ENCODE results near the gene ATG5. TPM values are rescaled to one million over a fixed set of nuclear protein-coding genes. Genes with fewer than 3 reads are reported as not detected.
A peak's percentile ranks its signal among the peaks of the same experiment; 100 is the strongest.

The ATG5 gene
- total RNA-seq, 4 donors from 2014 or later, result 25.3 to 47.8 (median 35.2) TPM

DNA sequence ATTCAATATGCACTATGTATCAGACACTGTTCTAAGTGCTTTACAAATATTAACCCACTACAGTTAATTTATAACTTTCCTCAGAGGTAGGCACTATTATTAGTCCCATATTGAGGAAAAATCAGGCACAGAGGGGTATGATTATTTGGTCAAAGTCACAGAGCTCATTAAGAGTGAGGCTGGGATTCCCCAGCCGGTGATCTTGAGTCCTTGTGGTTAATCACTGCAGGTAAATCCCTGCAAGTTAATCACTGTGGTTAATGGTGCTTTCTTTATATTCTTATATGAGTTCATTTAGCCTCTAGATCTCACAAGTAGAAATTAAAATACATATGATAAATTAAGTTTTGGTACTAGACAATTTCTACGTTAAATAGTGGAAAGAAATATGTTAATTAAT, 44.2 kb upstream of the ATG5 start:
- no peak overlapping the region for H3K27ac ChIP-seq (replicated peaks in 1 of 4)
- DNase-seq (ENCODE audit: extremely low spot score), result no peak
- H3K9me3 ChIP-seq, result no peaks in the 10 kb centered on the region
- intact Hi-C loops (cut with DNase I), result no loop called here
- no peaks in the 10 kb centered on the region for H3K36me3 ChIP-seq
- WGBS, result 92% methylated on average over 2 of the region's 2 CpGs
- no peak for TF ChIP-seq POLR2A (IDR thresholded peaks at IDR 0.05; ENCODE audit: low read depth)
- no peak for TF ChIP-seq EP300 (IDR thresholded peaks at IDR 0.05)
- TF ChIP-seq, protein P1, sequence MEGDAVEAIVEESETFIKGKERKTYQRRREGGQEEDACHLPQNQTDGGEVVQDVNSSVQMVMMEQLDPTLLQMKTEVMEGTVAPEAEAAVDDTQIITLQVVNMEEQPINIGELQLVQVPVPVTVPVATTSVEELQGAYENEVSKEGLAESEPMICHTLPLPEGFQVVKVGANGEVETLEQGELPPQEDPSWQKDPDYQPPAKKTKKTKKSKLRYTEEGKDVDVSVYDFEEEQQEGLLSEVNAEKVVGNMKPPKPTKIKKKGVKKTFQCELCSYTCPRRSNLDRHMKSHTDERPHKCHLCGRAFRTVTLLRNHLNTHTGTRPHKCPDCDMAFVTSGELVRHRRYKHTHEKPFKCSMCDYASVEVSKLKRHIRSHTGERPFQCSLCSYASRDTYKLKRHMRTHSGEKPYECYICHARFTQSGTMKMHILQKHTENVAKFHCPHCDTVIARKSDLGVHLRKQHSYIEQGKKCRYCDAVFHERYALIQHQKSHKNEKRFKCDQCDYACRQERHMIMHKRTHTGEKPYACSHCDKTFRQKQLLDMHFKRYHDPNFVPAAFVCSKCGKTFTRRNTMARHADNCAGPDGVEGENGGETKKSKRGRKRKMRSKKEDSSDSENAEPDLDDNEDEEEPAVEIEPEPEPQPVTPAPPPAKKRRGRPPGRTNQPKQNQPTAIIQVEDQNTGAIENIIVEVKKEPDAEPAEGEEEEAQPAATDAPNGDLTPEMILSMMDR (IDR thresholded peaks at IDR 0.05), result no peak
- no peak for TF ChIP-seq POLR2AphosphoS5 (IDR thresholded peaks at IDR 0.05)
- no peak overlapping the region for H3K4me3 ChIP-seq
- no peaks in the 10 kb centered on the region for H3K4me1 ChIP-seq
- H3K27me3 ChIP-seq, result no peaks in the 10 kb centered on the region

DNA sequence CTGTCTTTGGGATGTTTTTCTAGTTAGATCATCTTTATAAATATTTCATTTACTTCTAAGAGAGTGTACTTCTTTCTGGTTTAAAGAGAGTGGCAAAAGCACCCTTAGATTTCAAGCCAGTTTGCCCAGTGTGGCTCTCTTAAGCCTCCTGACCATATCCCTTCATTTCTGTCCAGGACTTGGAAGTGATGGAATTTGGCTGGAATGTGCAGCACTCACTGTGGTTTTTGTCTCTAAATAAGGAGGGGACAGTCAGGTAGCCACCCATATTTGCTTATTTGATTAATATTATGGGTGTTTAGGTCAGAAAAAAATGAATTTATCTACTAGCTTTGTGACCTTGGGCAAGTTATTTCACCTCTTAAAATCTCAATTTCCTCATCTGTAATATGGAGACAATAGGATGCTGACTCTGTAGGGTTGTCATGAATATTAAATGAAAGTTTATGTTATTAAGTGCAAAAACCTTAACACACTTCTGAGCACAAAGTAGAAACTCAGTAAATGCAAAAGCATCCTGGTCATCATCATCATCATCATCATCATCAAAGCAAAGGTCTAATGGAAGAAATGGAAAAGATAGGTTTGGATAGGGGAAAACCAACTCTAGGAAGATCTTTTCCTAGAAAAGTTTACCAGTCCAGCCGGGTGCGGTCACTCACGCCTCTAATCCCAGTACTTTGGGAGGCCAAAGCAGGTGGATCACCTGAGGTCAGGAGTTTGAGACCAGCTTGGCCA, 38.0 kb upstream of the ATG5 start:
- Histone ChIP-seq H3K36me3 (no peaks in the 10 kb centered on the region), H3K9me3 (no peaks in the 10 kb centered on the region), H3K27ac (replicated peaks in 1 of 4) (no peak overlapping the region), H3K27me3 (peaks cover 11 to 38% (median 20%) of the 10 kb centered on the region in 4 donors), H3K4me3 (no peak overlapping the region), H3K4me1 (peaks cover 12 to 14% (median 14%) of the 10 kb centered on the region in 4 donors)
- intact Hi-C loops (cut with DNase I), result no loop called here
- 97% methylated on average over 3 of the region's 3 CpGs for WGBS
- no peak for TF ChIP-seq EP300 (IDR thresholded peaks at IDR 0.05)
- TF ChIP-seq, protein P1 (IDR thresholded peaks at IDR 0.05), result no peak
- no peak for TF ChIP-seq POLR2AphosphoS5 (IDR thresholded peaks at IDR 0.05)
- TF ChIP-seq POLR2A (IDR thresholded peaks at IDR 0.05; ENCODE audit: low read depth), result no peak
- no peak for DNase-seq (ENCODE audit: extremely low spot score)

DNA sequence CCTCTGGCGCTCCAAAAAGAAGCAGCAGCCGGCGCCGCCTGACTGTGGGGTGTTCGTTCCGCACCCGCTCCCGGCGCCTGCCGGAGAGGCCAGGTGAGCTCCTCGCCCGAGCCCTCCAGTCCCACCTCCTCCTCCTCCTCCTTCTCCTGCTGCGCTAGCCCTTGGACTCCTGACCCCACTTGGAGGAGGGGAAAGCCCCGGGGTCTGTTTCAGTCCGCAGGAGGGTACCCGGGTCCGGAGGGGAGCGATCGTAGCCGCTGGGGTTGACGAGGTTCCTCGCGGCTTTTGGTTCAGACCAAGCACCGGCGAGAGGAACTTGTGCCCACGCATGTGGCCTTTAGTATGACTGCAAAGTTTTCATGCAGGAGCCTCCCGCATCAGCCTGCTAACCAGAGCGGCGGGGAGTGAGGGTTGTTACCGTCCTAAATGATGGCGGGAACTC, 35.5 kb upstream of the ATG5 start:
- Histone ChIP-seq H3K27ac (replicated peaks in 1 of 4) (no peak overlapping the region), H3K36me3 (no peaks in the 10 kb centered on the region), H3K4me3 (peak overlapping the region; percentile 45 to 61 (median 52)), H3K9me3 (no peaks in the 10 kb centered on the region), H3K4me1 (peaks cover 12 to 14% (median 14%) of the 10 kb centered on the region in 4 donors), H3K27me3 (peaks cover 11 to 62% (median 22%) of the 10 kb centered on the region in 4 donors)
- TF ChIP-seq, protein P1 (IDR thresholded peaks at IDR 0.05), result no peak
- no peak for TF ChIP-seq EP300 (IDR thresholded peaks at IDR 0.05)
- TF ChIP-seq POLR2AphosphoS5 (IDR thresholded peaks at IDR 0.05), result no peak
- TF ChIP-seq POLR2A (IDR thresholded peaks at IDR 0.05; ENCODE audit: low read depth), result no peak
- 3% methylated on average over 31 of the region's 31 CpGs for WGBS
- intact Hi-C loops (cut with DNase I), result no loop called here
- DNase-seq (ENCODE audit: extremely low spot score), result no peak

DNA sequence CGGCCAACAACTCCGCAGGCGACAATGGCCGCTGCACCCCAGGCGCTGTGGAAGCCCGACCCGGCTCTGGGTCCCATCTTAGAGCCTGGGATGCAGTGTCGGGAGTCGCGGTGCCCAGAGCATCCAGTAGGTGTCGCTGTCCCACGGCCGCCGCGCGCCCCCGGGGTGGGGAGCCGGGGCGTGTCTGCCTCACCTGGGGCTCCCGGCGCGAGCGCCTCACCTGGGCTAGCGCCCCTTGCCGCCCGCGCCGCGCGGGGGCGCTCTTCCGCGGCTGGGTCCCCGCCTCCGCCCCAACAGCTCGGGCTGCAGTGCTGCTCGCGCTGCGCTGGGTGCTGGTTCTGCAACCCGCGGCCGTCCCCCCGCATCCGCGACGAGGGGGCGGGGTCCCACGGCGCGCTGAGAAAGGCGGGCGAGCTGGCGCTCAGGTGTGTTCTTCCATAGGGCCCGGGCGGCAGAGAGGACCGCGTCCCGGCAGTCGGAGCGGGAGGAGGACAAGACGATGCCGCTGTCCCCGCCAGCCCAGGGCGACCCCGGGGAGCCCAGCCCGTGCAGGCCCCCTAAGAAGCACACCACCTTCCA, 34.9 kb upstream of the ATG5 start, which contains the start of gene CRYBG1:
TSS of gene CRYBG1 (plus strand) at position 308 of the 579 bp plus-strand sequence. CDS start at position 500, 192 bp downstream.
- intact Hi-C loops (cut with DNase I), result no loop called here
- no peak for DNase-seq (ENCODE audit: extremely low spot score)
- TF ChIP-seq POLR2A (IDR thresholded peaks at IDR 0.05; ENCODE audit: low read depth), result no peak
- TF ChIP-seq, protein P1 (IDR thresholded peaks at IDR 0.05), result peak; percentile 55 to 85 (median 67)
- H3K36me3 ChIP-seq, result no peaks in the 10 kb centered on the region
- H3K4me1 ChIP-seq, result peaks cover 12 to 14% (median 14%) of the 10 kb centered on the region in 4 donors
- no peak within 1 kb of the TSS for H3K27ac ChIP-seq (replicated peaks in 1 of 4)
- WGBS, result 0% methylated on average over 19 of the region's 66 CpGs
- no peaks in the 10 kb centered on the region for H3K9me3 ChIP-seq
- peak within 1 kb of the TSS; percentile 45 to 61 (median 52) for H3K4me3 ChIP-seq
- H3K27me3 ChIP-seq, result peaks cover 11 to 67% (median 22%) of the 10 kb centered on the region in 4 donors
